Non-pigmented ciliary epithelial cell (primary cell): ENCODE results near the gene TTK.
A peak's percentile ranks its signal among the peaks of the same experiment; 100 is the strongest.
"Not testable (repeated sequence)": the region's sequence is repeated elsewhere in the genome, so short reads cannot be mapped to it uniquely, and the experiment has no call there.

ENCODE experiments used
- DNase-seq: peaks from one replicate; pipeline ENCODE4 v3.0.0-alpha.2; 2010; ENCODE audit warnings: low read depth

The TTK gene

DNA sequence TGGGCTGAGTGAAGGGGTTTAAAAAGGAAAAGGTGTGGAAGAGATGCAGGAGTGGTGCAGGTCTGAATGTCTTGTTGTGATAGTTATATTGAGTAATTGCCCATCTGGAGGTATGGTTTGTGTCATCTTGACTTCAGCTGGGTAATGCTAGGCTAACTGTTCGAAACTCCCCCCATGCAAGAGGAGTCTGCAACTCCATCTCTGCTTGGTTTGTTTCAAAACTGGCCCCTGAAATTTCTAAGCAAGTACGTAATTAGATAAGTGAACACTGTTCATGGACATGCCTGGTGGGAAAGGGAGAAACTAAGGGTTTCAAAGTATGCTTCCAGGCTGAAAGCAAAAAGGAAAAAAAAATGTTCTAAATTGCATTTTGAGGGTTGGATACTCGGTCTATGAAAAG, 17.1 kb downstream of the TTK start:
- DNase-seq: no peak

GRCh38 chr6:80022803-80023202, 18.4 kb downstream of the TTK start:
- peak; percentile 67 for DNase-seq

DNA sequence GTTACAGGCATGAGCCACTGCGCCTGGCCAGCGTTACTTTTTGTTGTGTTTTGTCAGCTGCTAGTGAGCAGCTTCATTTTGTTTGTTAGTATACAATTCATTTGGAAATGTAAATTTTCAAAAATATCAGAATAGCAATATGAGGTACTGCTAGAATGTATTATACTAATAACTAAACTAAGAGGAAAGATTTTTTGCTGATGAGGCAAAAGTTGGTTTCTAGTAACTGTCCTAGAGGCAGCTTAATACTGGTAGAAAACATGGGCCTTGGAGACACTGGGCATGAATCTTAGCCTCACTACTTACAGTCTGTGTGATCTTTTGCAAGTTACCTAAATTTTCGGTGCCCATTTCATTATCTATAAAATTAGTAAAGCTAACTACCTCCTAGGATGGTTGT, 24.1 kb downstream of the TTK start:
- DNase-seq: no peak

GRCh38 chr6:80029470-80029869, 25.0 kb downstream of the TTK start:
- no peak for DNase-seq

- DNase-seq: not testable (repeated sequence)
Observed at GRCh38 chr6:80048220-80048619, 43.8 kb downstream of the TTK start.

DNA sequence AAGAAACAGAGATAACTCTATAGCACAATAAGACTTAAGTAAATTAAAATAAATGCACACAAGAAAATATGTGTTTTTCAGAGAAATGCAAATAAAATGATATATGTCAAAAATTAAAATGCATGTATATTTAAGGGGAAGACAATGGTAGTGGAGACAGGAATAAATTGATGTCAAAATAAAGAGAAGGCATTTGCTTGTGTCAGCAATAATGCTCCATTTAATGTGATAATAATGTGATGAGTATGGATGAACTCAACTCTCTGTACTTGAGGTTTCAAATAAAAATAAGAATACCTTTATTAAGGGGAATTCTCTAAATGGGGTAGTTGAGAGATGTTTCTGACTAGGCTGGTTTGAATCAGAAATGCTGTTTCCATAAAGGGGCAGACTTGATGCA, 56.3 kb downstream of the TTK start:
- DNase-seq: no peak

DNA sequence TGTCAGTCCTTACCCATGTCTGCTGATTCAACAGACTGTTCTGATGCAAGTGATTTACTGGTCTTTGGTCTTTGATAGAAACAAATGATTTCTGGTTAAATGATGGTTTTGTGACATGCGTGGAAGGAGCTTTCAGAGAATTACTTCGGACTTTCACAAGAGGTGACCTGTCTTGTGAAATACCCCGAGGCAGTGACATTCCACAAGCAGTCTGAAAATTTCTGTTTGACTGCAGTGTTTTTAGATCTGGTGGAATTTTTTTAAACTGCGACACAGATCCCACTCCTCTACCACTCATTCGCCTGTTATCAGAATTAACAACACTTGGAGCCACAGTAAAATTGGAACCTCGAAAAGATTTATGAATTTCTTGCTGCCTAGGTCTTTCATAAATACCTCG, 63.7 kb downstream of the TTK start:
- not testable (repeated sequence) for DNase-seq

GRCh38 chr6:80070431-80070830, 66.0 kb downstream of the TTK start:
- not testable (repeated sequence) for DNase-seq

GRCh38 chr6:80077067-80077466, 72.6 kb downstream of the TTK start:
- no peak for DNase-seq

DNA sequence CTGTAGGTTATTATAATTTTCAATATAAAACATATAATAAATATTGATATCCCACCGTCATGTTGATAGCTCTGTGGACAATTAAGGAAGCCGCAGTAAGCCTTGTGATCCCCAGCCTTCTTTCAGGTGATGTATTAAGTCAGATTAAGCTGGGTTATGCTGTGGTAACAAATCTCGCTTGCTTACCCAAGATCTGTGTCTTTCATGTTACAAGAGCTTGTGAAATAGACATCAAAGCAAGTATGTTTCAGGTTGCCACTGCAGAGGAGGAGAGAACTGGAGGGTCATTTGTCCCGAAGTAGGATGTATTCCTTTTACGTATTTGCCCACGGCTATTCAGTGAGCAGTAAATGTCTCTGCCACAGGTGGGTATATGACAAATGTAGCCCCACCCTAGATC, 84.2 kb downstream of the TTK start:
- no peak for DNase-seq

GRCh38 chr6:80091506-80091905, 87.1 kb downstream of the TTK start:
- no peak for DNase-seq
